ENCODE measurements around the gene EPS8L3. TPM values are rescaled to one million over a fixed set of nuclear protein-coding genes. Genes with fewer than 3 reads are reported as not detected.
A peak's percentile ranks its signal among the peaks of the same experiment; 100 is the strongest.

EPS8L3 gene
- total and polyA plus RNA-seq, 2 of the 4 experiments (the other 2 are of a cell fraction): not detected

DNA sequence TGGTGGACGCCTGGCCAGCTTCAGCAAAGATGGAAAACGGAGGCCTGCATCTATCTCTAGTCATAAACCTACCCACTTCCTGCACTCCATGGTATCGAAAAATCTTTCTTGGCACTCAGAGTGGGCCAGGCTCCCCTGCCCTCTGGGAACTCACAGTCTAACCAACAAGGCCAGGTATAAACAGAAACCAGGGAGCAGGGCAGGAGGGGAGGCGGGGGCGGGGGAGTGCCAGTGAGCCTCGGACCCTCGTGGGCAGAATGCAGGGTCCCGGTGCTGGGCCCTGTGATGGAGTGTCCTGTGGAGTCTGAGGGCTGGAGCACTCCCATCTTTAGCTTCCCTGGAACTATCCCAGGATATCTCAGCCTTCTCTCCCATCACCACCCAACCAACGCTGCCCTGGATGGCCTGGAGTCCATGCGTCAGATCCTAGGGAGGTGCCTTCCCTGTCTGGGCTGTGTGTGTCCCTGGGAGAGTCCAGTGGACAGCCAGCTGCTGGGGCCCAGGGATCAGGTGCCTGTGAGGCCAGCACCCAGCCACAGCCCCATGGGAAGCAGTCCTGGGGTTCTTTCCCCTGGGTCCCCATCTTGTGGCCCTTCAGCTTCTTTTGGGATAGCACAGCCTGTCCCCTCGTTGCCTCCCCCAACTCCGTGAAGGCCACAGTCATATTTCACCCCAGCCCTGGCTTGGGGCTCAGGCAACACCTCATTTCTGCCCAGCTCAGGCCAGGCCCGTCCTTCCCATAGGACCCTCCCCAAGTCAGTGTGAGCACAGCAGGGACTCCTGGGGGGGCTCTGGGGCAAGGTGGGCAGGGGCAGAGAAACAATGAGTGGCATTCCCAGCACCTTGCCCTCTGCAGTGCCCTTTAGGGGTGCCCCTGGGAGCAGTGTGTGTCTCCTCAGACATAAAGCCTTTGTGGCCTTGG, 1.1 kb upstream of the EPS8L3 start:
- Histone ChIP-seq H3K4me2 (ENCODE audit: low read depth, low read length) (no peak overlapping the region), H2AFZ (replicated peaks; ENCODE audit: low read length, poor library complexity) (peak overlapping the region; percentile 54), H4K91ac (ENCODE audit: insufficient read depth, low read depth, low read length) (peak overlapping the region; percentile 58; the same call in 1 of the 2 replicates), H2BK20ac (ENCODE audit: low read depth, low read length) (no peak overlapping the region), H3K9ac (ENCODE audit: low read depth, low read length) (no peak overlapping the region), H3K4me1 (ENCODE audit: control insufficient read depth, insufficient read depth, low read length) (peaks cover 18% of the 10 kb centered on the region), H3K56ac (ENCODE audit: extremely low read depth, insufficient read depth, low read length) (no peak overlapping the region), H4K5ac (ENCODE audit: low read depth, low read length) (no peak overlapping the region), H3K14ac (replicated peaks; ENCODE audit: low read depth, low read length) (no peak overlapping the region), H3K18ac (ENCODE audit: low read depth, low read length) (no peak overlapping the region), H3K4me3 (ENCODE audit: insufficient read depth, low read depth, low read length) (no peak overlapping the region), H2BK120ac (ENCODE audit: low read depth, low read length) (peak overlapping the region; percentile 21; the same call in 1 of the 2 replicates), H3K9me1 (ENCODE audit: insufficient read depth, low read length) (peaks cover 26% of the 10 kb centered on the region), H3K27ac (ENCODE audit: insufficient read depth, low read length) (no peak overlapping the region), H4K8ac (ENCODE audit: low read depth in 2 of 2, low read length in 2 of 2) (no peak overlapping the region), H3K4ac (ENCODE audit: low read depth, low read length) (no peak overlapping the region), H2AK9ac (replicated peaks; ENCODE audit: low read depth, low read length, poor library complexity) (no peak overlapping the region), H3K9me3 (ENCODE audit: control insufficient read depth, insufficient read depth, low read length) (no peaks in the 10 kb centered on the region), H3K27me3 (ENCODE audit: control insufficient read depth, insufficient read depth, low read length) (no peaks in the 10 kb centered on the region), H2BK5ac (ENCODE audit: low read depth, low read length, poor library complexity, severe bottlenecking) (no peak overlapping the region), H4K20me1 (ENCODE audit: insufficient read depth, low read length) (no peaks in the 10 kb centered on the region), H3K36me3 (ENCODE audit: control insufficient read depth, insufficient read depth, low read length) (no peaks in the 10 kb centered on the region), H3K23ac (ENCODE audit: low read depth, low read length) (no peak overlapping the region), H3K79me1 (ENCODE audit: low read depth in 1 of 2, low read length in 2 of 2) (no peaks in the 10 kb centered on the region), H2BK15ac (ENCODE audit: low read depth, low read length) (0 out of 3 replicates have a peak overlapping the region, but pooled peaks have one; percentile 19), H2AK5ac (ENCODE audit: low read depth, low read length) (peak overlapping the region; percentile 8; the same call in 1 of the 2 replicates)
- ATAC-seq (ENCODE audit: low read depth) (no peak), DNase-seq (no peak)
- whole genome bisulfite sequencing, 2 experiments (ENCODE audit: extremely low coverage in 2 of 2, insufficient read length in 1 of 2): 93% methylated on average over 4 of the region's 13 CpGs; no CpG with 5 or more reads in 1 of the 2 experiments
- intact Hi-C loops (cut with micrococcal nuclease): no loop called here
- TF ChIP-seq MAZ (IDR thresholded peaks at IDR 0.05; ENCODE audit: borderline replicate concordance, low read depth, low read length): no peak
- no peak for TF ChIP-seq NFE2L2 (IDR thresholded peaks at IDR 0.05; ENCODE audit: low read depth, low read length)
- no peak for TF ChIP-seq SMC3 (IDR thresholded peaks at IDR 0.05; ENCODE audit: low read depth, low read length)
- TF ChIP-seq, protein P1, sequence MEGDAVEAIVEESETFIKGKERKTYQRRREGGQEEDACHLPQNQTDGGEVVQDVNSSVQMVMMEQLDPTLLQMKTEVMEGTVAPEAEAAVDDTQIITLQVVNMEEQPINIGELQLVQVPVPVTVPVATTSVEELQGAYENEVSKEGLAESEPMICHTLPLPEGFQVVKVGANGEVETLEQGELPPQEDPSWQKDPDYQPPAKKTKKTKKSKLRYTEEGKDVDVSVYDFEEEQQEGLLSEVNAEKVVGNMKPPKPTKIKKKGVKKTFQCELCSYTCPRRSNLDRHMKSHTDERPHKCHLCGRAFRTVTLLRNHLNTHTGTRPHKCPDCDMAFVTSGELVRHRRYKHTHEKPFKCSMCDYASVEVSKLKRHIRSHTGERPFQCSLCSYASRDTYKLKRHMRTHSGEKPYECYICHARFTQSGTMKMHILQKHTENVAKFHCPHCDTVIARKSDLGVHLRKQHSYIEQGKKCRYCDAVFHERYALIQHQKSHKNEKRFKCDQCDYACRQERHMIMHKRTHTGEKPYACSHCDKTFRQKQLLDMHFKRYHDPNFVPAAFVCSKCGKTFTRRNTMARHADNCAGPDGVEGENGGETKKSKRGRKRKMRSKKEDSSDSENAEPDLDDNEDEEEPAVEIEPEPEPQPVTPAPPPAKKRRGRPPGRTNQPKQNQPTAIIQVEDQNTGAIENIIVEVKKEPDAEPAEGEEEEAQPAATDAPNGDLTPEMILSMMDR (conservative IDR thresholded peaks at IDR 0.05; ENCODE audit: low read depth, low read length): no peak
- TF ChIP-seq BHLHE40 (IDR thresholded peaks at IDR 0.05; ENCODE audit: low read depth, low read length): no peak
- TF ChIP-seq MAFK (IDR thresholded peaks at IDR 0.05; ENCODE audit: low read depth, low read length): no peak
- TF ChIP-seq, protein P2, sequence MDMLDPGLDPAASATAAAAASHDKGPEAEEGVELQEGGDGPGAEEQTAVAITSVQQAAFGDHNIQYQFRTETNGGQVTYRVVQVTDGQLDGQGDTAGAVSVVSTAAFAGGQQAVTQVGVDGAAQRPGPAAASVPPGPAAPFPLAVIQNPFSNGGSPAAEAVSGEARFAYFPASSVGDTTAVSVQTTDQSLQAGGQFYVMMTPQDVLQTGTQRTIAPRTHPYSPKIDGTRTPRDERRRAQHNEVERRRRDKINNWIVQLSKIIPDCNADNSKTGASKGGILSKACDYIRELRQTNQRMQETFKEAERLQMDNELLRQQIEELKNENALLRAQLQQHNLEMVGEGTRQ (IDR thresholded peaks at IDR 0.05; ENCODE audit: low read depth, low read length): no peak
- no peak for TF ChIP-seq RCOR1 (IDR thresholded peaks at IDR 0.05; ENCODE audit: insufficient replicate concordance, low read length)
- TF ChIP-seq, protein P3, sequence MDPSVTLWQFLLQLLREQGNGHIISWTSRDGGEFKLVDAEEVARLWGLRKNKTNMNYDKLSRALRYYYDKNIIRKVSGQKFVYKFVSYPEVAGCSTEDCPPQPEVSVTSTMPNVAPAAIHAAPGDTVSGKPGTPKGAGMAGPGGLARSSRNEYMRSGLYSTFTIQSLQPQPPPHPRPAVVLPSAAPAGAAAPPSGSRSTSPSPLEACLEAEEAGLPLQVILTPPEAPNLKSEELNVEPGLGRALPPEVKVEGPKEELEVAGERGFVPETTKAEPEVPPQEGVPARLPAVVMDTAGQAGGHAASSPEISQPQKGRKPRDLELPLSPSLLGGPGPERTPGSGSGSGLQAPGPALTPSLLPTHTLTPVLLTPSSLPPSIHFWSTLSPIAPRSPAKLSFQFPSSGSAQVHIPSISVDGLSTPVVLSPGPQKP (IDR thresholded peaks at IDR 0.05; ENCODE audit: borderline replicate concordance, low read depth, low read length): no peak
- no peak for TF ChIP-seq MXI1 (IDR thresholded peaks at IDR 0.05; ENCODE audit: borderline replicate concordance, low read depth, low read length)
- TF ChIP-seq RFX5 (IDR thresholded peaks at IDR 0.05; ENCODE audit: low read depth, low read length): no peak
- TF ChIP-seq RAD21 (IDR thresholded peaks at IDR 0.05; ENCODE audit: low read length): no peak
- no peak for TF ChIP-seq FOS (IDR thresholded peaks at IDR 0.05; ENCODE audit: low read depth, low read length)
- TF ChIP-seq POLR2A (IDR thresholded peaks at IDR 0.05; ENCODE audit: low read depth, low read length): no peak
- ChIA-PET POLR2A (ENCODE audit: unreplicated experiment) (no interaction called here), CTCF (no interaction called here)
- in situ Hi-C loops (cut with MboI; ENCODE audit: low sequenced_read_pairs): no loop called here
- dilution Hi-C loops (cut with HindIII; ENCODE audit: low sequenced_read_pairs, unreplicated experiment): no loop called here
- no TSS peak for BruUV-seq (replicated peaks)

Measured in IMR-90 (cell line).